Neuronal stem cell (in vitro differentiated cells): ENCODE results near the gene GXYLT2.

Source experiments
- DNase-seq: peaks from one replicate; pipeline ENCODE4 v3.0.0-alpha.2; 2013; ENCODE audit warnings: low spot score
- H2AFZ ChIP-seq: one replicate; pipeline ENCODE4 v1.6.1; 2013; ENCODE audit warnings: mild to moderate bottlenecking, low read length, inconsistent platforms
- H2AK5ac ChIP-seq: 2 replicates; pipeline ENCODE4 v1.6.1; 2013; ENCODE audit warnings: low read depth, mild to moderate bottlenecking, inconsistent platforms, low read length, moderate library complexity, mixed read lengths
- H2BK120ac ChIP-seq: 2 replicates; pipeline ENCODE4 v1.6.1; 2013; ENCODE audit warnings: low read depth, mild to moderate bottlenecking, inconsistent platforms, low read length, moderate library complexity, mixed read lengths
- H2BK12ac ChIP-seq: one replicate; pipeline ENCODE4 v1.6.1; 2013; ENCODE audit warnings: low read length, inconsistent platforms
- H2BK15ac ChIP-seq: 2 replicates; pipeline ENCODE4 v1.6.1; 2013; ENCODE audit warnings: mild to moderate bottlenecking, low read length, inconsistent platforms, mixed read lengths
- H2BK5ac ChIP-seq: one replicate; pipeline ENCODE4 v1.6.1; 2013; ENCODE audit warnings: inconsistent platforms, mild to moderate bottlenecking, low read length, moderate library complexity
- H3K14ac ChIP-seq: one replicate; pipeline ENCODE4 v1.6.1; 2013; ENCODE audit warnings: low read length, inconsistent platforms
- H3K18ac ChIP-seq: 2 replicates; pipeline ENCODE4 v1.6.1; 2013; ENCODE audit warnings: low read length, inconsistent platforms
- H3K23ac ChIP-seq: 2 replicates; pipeline ENCODE4 v1.6.1; 2013; ENCODE audit warnings: low read depth, mild to moderate bottlenecking, mixed read lengths, low read length, inconsistent platforms; ENCODE audit not compliant: poor library complexity
- H3K27ac ChIP-seq: replicated peaks from 3 replicates; pipeline ENCODE4 v1.5.1; 2013; ENCODE audit warnings: low read length, inconsistent platforms
- H3K27me3 ChIP-seq, 3 experiments: 2 replicates each; pipeline ENCODE4 v1.6.1; 2013; ENCODE audit warnings: low read length in 3 of 3, mild to moderate bottlenecking in 2 of 3, inconsistent platforms in 1 of 3, low read depth in 1 of 3, mixed read lengths in 1 of 3, moderate library complexity in 1 of 3; ENCODE audit not compliant: control insufficient read depth in 3 of 3, insufficient read depth in 3 of 3
- H3K36me3 ChIP-seq, 2 donors: replicated peaks in 1 of 2; 2 replicates each; pipeline ENCODE4 v1.6.1; 2013; ENCODE audit warnings: low read length in 2 of 2; ENCODE audit not compliant: control insufficient read depth in 2 of 2, insufficient read depth in 2 of 2
- H3K4ac ChIP-seq: 2 replicates; pipeline ENCODE4 v1.6.1; 2013; ENCODE audit warnings: inconsistent platforms, mild to moderate bottlenecking, low read length, moderate library complexity
- H3K4me1 ChIP-seq, 2 donors: 1 replicate in 1 of 2; 2 replicates in 1 of 2; pipeline ENCODE4 v1.6.1; 2013; ENCODE audit warnings: low read length in 2 of 2, low read depth in 1 of 2; ENCODE audit not compliant: control insufficient read depth in 2 of 2, insufficient read depth in 1 of 2
- H3K4me2 ChIP-seq: one replicate; pipeline ENCODE4 v1.6.1; 2013; ENCODE audit warnings: mild to moderate bottlenecking, low read length, inconsistent platforms; ENCODE audit not compliant: insufficient read depth, poor library complexity, severe bottlenecking
- H3K4me3 ChIP-seq, 2 donors: 2 replicates each; pipeline ENCODE4 v1.5.1; 2013; ENCODE audit warnings: low read length in 2 of 2, mild to moderate bottlenecking in 2 of 2, inconsistent platforms in 1 of 2, moderate library complexity in 1 of 2
- H3K79me1 ChIP-seq: one replicate; pipeline ENCODE4 v1.6.1; 2013; ENCODE audit warnings: low read depth, mild to moderate bottlenecking, inconsistent platforms, low read length, moderate library complexity
- H3K9ac ChIP-seq: one replicate; pipeline ENCODE4 v1.6.1; 2013; ENCODE audit warnings: mild to moderate bottlenecking, low read depth, low read length, inconsistent platforms; ENCODE audit not compliant: poor library complexity
- H3K9me3 ChIP-seq, 2 donors: replicated peaks in 1 of 2; 2 replicates each; pipeline versions ENCODE3 to v1.6.1; 2013; ENCODE audit warnings: low read length in 2 of 2, mild to moderate bottlenecking in 2 of 2, inconsistent platforms in 1 of 2, low read depth in 1 of 2, mixed read lengths in 1 of 2, moderate library complexity in 1 of 2; ENCODE audit not compliant: control insufficient read depth in 2 of 2, insufficient read depth in 1 of 2
- H4K8ac ChIP-seq: one replicate; pipeline ENCODE4 v1.6.1; 2013; ENCODE audit warnings: low read depth, mild to moderate bottlenecking, inconsistent platforms, low read length, moderate library complexity
- H4K91ac ChIP-seq: one replicate; pipeline ENCODE4 v1.6.1; 2013; ENCODE audit warnings: low read length, low read depth, mild to moderate bottlenecking, inconsistent platforms; ENCODE audit not compliant: poor library complexity
- WGBS, 2 donors: extraction: QIAGEN DNeasy Blood & Tissue Kit; methylation state at CpG; one replicate each; pipeline ENCODE4 v1.1.7; 2013; ENCODE audit warnings: missing lambda C conversion rate in 2 of 2, mixed read lengths in 1 of 2; ENCODE audit not compliant: insufficient read length in 2 of 2, insufficient replicate concordance in 1 of 2; ENCODE audit errors: extremely low coverage in 2 of 2; 5-methylcytosine and 5-hydroxymethylcytosine counted together

Gene GXYLT2

GRCh38 chr3:72950801-72951200 is 63.0 kb downstream of the GXYLT2 start:
- Histone ChIP-seq H3K9me3 (no peaks in the 10 kb centered on the region), H2BK5ac (no peak overlapping the region), H3K27me3 (peaks cover 0 to 39% (median 0%) of the 10 kb centered on the region in 3 experiments), H3K4me3 (no peak overlapping the region), H3K4me2 (no peak overlapping the region), H2AK5ac (no peak overlapping the region), H3K27ac (no peak overlapping the region), H2BK15ac (no peak overlapping the region), H3K23ac (no peak overlapping the region), H3K9ac (no peak overlapping the region), H3K36me3 (no peaks in the 10 kb centered on the region), H3K18ac (no peak overlapping the region), H4K8ac (no peak overlapping the region), H3K14ac (no peak overlapping the region), H2BK120ac (no peak overlapping the region), H2BK12ac (no peak overlapping the region), H3K4ac (no peak overlapping the region), H2AFZ (no peak overlapping the region), H4K91ac (no peak overlapping the region), H3K4me1 (peaks cover 0 to 3% of the 10 kb centered on the region in 2 donors), H3K79me1 (no peaks in the 10 kb centered on the region)
- WGBS, 2 donors = no CpG with 5 or more reads among the region's 4 CpGs
- DNase-seq = no peak

- H3K9me3 ChIP-seq = no peaks in the 10 kb centered on the region
- peaks cover 0 to 40% (median 0%) of the 10 kb centered on the region in 3 experiments for H3K27me3 ChIP-seq
- no peak overlapping the region for H4K91ac ChIP-seq
- no peak overlapping the region for H3K4me2 ChIP-seq
- no peak overlapping the region for H3K27ac ChIP-seq
- H3K18ac ChIP-seq = no peak overlapping the region
- H3K23ac ChIP-seq = no peak overlapping the region
- no peak overlapping the region for H2BK5ac ChIP-seq
- H3K79me1 ChIP-seq = no peaks in the 10 kb centered on the region
- DNase-seq = no peak
- H2BK12ac ChIP-seq = no peak overlapping the region
- no peak overlapping the region for H2AFZ ChIP-seq
- H3K14ac ChIP-seq = no peak overlapping the region
- H2BK120ac ChIP-seq = no peak overlapping the region
- WGBS, 2 donors = no CpG with 5 or more reads among the region's 6 CpGs
- H3K4me3 ChIP-seq = no peak overlapping the region
- no peak overlapping the region for H2AK5ac ChIP-seq
- H3K4me1 ChIP-seq = peaks cover 0 to 5% of the 10 kb centered on the region in 2 donors
- H3K36me3 ChIP-seq = no peaks in the 10 kb centered on the region
- no peak overlapping the region for H3K4ac ChIP-seq
- no peak overlapping the region for H2BK15ac ChIP-seq
- no peak overlapping the region for H3K9ac ChIP-seq
- no peak overlapping the region for H4K8ac ChIP-seq
Measured at GRCh38 chr3:72951259-72951722, 63.4 kb downstream of the GXYLT2 start.

- Histone ChIP-seq H3K27ac (no peak overlapping the region), H3K9me3 (no peaks in the 10 kb centered on the region), H3K27me3 (peaks cover 0 to 38% (median 0%) of the 10 kb centered on the region in 3 experiments), H4K8ac (no peak overlapping the region), H2BK120ac (no peak overlapping the region), H3K79me1 (no peaks in the 10 kb centered on the region), H2BK15ac (no peak overlapping the region), H3K4ac (no peak overlapping the region), H2AK5ac (no peak overlapping the region), H2BK5ac (no peak overlapping the region), H3K36me3 (no peaks in the 10 kb centered on the region), H3K18ac (no peak overlapping the region), H3K9ac (no peak overlapping the region), H2AFZ (no peak overlapping the region), H3K4me3 (no peak overlapping the region), H2BK12ac (no peak overlapping the region), H3K4me2 (no peak overlapping the region), H4K91ac (no peak overlapping the region), H3K14ac (no peak overlapping the region), H3K4me1 (peaks cover 5 to 8% of the 10 kb centered on the region in 2 donors), H3K23ac (no peak overlapping the region)
- DNase-seq = no peak
- WGBS, 2 donors = no CpG with 5 or more reads among the region's 7 CpGs
Measured at GRCh38 chr3:72953325-72953956, 65.6 kb downstream of the GXYLT2 start.

- peak; percentile 53 for DNase-seq
Measured at GRCh38 chr3:72957297-72957696, 69.5 kb downstream of the GXYLT2 start.

More at GRCh38 chr3:72957297-72957696, 69.5 kb downstream of the GXYLT2 start:
- Histone ChIP-seq H2BK120ac (no peak overlapping the region), H2BK12ac (no peak overlapping the region), H3K23ac (no peak overlapping the region), H4K91ac (no peak overlapping the region), H2BK15ac (no peak overlapping the region), H3K36me3 (no peaks in the 10 kb centered on the region), H3K9ac (no peak overlapping the region), H2BK5ac (no peak overlapping the region), H3K18ac (no peak overlapping the region), H2AFZ (peak overlapping the region; percentile 4), H4K8ac (no peak overlapping the region), H3K27me3 (peaks cover 0 to 39% (median 0%) of the 10 kb centered on the region in 3 experiments), H3K4ac (no peak overlapping the region), H3K79me1 (no peaks in the 10 kb centered on the region), H2AK5ac (no peak overlapping the region), H3K4me3 (no peak overlapping the region), H3K4me2 (peak overlapping the region; percentile 11), H3K4me1 (peaks cover 5 to 8% of the 10 kb centered on the region in 2 donors), H3K9me3 (no peaks in the 10 kb centered on the region), H3K14ac (no peak overlapping the region), H3K27ac (peak overlapping the region; percentile 66)
- WGBS, 2 donors = no CpG with 5 or more reads among the region's 8 CpGs
